Fibroblast of the aortic adventitia (primary cell): ENCODE results near the gene B3GAT1. TPM values are rescaled to one million over a fixed set of nuclear protein-coding genes. Genes with fewer than 3 reads are reported as not detected.

ENCODE experiments used
- DNase-seq: peaks from one replicate; pipeline ENCODE4 v3.0.0-alpha.2; 2010; ENCODE audit warnings: low read depth
- H3K4me3 ChIP-seq: 2 replicates; pipeline ENCODE4 v1.5.1; 2011; ENCODE audit warnings: low read depth, mild to moderate bottlenecking, control low read depth, low read length, moderate library complexity
- CTCF ChIP-seq: IDR thresholded peaks from 2 replicates; pipeline ENCODE4 v1.5.1; 2011; ENCODE audit warnings: mild to moderate bottlenecking, low read length, control low read depth, inconsistent platforms; ENCODE audit not compliant: insufficient read depth
- total RNA-seq: library from RNA; depleted of rRNA; stranded (reverse); fragments of >200 nt; gene quantifications from 2 replicates; pipeline ENCODE4 v1.2.3, GENCODE V29; 2012; ENCODE audit warnings: low replicate concordance

The B3GAT1 gene
- total RNA-seq, 1 donor = not detected

- no peak for TF ChIP-seq CTCF
- DNase-seq = no peak
- no peak overlapping the region for H3K4me3 ChIP-seq
Measured at GRCh38 chr11:134380785-134381184, 31.3 kb downstream of the B3GAT1 start.

GRCh38 chr11:134380229-134380628 lies 31.8 kb downstream of the B3GAT1 start:
- H3K4me3 ChIP-seq = no peak overlapping the region
- DNase-seq = no peak
- TF ChIP-seq CTCF = no peak

- H3K4me3 ChIP-seq = no peak overlapping the region
- DNase-seq = no peak
- TF ChIP-seq CTCF = no peak
Measured at GRCh38 chr11:134379241-134379640, 32.8 kb downstream of the B3GAT1 start.

- no peak for DNase-seq
- no peak overlapping the region for H3K4me3 ChIP-seq
- no peak for TF ChIP-seq CTCF
Measured at GRCh38 chr11:134377876-134378275, 34.2 kb downstream of the B3GAT1 start.

GRCh38 chr11:134376150-134376921 lies 35.7 kb downstream of the B3GAT1 start:
- DNase-seq = no peak
- TF ChIP-seq CTCF = no peak
- no peak overlapping the region for H3K4me3 ChIP-seq

- DNase-seq = no peak
- no peak overlapping the region for H3K4me3 ChIP-seq
- TF ChIP-seq CTCF = no peak
Measured at GRCh38 chr11:134374891-134375550, 37.0 kb downstream of the B3GAT1 start.
